Measurements from ENCODE around the gene HM13. TPM values are rescaled to one million over a fixed set of nuclear protein-coding genes. Genes with fewer than 3 reads are reported as not detected.

Gene HM13
- total and polyA plus RNA-seq, 2 of the 13 experiments (the other 11 are each of a cell fraction or from before 2014, with no cell fraction given): 118 to 243 TPM

GRCh38 chr20:31572042-31572700 lies 57.9 kb downstream of the HM13 start (continued):
- no peak for TF ChIP-seq NFATC3 (CRISPR knock-in tag; IDR thresholded peaks at IDR 0.05)
- TF ChIP-seq ZNF12 (CRISPR knock-in tag; IDR thresholded peaks at IDR 0.05): no peak
- TF ChIP-seq SMARCC2 (IDR thresholded peaks at IDR 0.05): no peak
- no peak for TF ChIP-seq CHCHD3 (CRISPR knock-in tag; IDR thresholded peaks at IDR 0.05)
- TF ChIP-seq ZNF607 (CRISPR knock-in tag; IDR thresholded peaks at IDR 0.05; ENCODE audit: borderline replicate concordance): no peak
- TF ChIP-seq HNRNPL (IDR thresholded peaks at IDR 0.05; ENCODE audit: low read depth, low read length): no peak
- no peak for TF ChIP-seq ZMYM2 (CRISPR knock-in tag; IDR thresholded peaks at IDR 0.05)
- TF ChIP-seq, protein P1, sequence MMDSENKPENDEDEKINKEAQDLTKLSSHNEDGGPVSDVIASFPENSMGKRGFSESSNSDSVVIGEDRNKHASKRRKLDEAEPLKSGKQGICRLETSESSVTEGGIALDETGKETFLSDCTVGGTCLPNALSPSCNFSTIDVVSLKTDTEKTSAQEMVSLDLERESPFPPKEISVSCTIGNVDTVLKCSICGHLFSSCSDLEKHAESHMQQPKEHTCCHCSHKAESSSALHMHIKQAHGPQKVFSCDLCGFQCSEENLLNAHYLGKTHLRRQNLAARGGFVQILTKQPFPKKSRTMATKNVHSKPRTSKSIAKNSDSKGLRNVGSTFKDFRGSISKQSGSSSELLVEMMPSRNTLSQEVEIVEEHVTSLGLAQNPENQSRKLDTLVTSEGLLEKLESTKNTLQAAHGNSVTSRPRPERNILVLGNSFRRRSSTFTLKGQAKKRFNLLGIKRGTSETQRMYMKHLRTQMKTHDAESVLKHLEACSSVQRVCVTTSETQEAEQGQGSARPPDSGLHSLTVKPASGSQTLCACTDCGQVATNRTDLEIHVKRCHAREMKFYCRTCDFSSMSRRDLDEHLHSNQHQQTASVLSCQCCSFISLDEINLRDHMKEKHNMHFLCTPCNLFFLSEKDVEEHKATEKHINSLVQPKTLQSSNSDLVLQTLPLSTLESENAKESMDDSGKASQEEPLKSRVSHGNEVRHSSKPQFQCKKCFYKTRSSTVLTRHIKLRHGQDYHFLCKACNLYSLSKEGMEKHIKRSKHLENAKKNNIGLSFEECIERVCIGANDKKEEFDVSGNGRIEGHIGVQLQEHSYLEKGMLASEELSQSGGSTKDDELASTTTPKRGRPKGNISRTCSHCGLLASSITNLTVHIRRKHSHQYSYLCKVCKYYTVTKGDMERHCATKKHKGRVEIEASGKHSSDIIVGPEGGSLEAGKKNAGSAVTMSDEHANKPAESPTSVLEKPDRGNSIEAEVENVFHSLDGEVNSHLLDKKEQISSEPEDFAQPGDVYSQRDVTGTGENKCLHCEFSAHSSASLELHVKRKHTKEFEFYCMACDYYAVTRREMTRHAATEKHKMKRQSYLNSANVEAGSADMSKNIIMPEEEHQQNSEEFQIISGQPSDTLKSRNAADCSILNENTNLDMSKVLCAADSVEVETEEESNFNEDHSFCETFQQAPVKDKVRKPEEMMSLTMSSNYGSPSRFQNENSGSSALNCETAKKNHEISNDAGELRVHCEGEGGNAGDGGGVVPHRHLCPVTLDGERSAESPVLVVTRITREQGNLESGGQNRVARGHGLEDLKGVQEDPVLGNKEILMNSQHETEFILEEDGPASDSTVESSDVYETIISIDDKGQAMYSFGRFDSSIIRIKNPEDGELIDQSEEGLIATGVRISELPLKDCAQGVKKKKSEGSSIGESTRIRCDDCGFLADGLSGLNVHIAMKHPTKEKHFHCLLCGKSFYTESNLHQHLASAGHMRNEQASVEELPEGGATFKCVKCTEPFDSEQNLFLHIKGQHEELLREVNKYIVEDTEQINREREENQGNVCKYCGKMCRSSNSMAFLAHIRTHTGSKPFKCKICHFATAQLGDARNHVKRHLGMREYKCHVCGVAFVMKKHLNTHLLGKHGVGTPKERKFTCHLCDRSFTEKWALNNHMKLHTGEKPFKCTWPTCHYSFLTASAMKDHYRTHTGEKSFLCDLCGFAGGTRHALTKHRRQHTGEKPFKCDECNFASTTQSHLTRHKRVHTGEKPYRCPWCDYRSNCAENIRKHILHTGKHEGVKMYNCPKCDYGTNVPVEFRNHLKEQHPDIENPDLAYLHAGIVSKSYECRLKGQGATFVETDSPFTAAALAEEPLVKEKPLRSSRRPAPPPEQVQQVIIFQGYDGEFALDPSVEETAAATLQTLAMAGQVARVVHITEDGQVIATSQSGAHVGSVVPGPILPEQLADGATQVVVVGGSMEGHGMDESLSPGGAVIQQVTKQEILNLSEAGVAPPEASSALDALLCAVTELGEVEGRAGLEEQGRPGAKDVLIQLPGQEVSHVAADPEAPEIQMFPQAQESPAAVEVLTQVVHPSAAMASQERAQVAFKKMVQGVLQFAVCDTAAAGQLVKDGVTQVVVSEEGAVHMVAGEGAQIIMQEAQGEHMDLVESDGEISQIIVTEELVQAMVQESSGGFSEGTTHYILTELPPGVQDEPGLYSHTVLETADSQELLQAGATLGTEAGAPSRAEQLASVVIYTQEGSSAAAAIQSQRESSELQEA (CRISPR knock-in tag; IDR thresholded peaks at IDR 0.05; ENCODE audit: not compliant biosample characterization): peak; percentile 96
- no peak for TF ChIP-seq CEBPZ (IDR thresholded peaks at IDR 0.05; ENCODE audit: low read length)
- TF ChIP-seq, protein P2, sequence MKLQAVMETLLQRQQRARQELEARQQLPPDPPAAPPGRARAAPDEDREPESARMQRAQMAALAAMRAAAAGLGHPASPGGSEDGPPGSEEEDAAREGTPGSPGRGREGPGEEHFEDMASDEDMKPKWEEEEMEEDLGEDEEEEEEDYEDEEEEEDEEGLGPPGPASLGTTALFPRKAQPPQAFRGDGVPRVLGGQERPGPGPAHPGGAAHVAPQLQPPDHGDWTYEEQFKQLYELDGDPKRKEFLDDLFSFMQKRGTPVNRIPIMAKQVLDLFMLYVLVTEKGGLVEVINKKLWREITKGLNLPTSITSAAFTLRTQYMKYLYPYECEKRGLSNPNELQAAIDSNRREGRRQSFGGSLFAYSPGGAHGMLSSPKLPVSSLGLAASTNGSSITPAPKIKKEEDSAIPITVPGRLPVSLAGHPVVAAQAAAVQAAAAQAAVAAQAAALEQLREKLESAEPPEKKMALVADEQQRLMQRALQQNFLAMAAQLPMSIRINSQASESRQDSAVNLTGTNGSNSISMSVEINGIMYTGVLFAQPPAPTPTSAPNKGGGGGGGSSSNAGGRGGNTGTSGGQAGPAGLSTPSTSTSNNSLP (IDR thresholded peaks at IDR 0.05; ENCODE audit: low read depth, low read length): no peak
- no peak for TF ChIP-seq TRIM22 (IDR thresholded peaks at IDR 0.05)
- no peak for TF ChIP-seq ZNF678 (CRISPR knock-in tag; IDR thresholded peaks at IDR 0.05)
- no peak for TF ChIP-seq SRSF1 (optimal IDR thresholded peaks at IDR 0.05; ENCODE audit: low read depth, low read length)
- TF ChIP-seq ZNF282 (IDR thresholded peaks at IDR 0.05; ENCODE audit: partially characterized antibody): no peak
- no peak for TF ChIP-seq ZNF225 (CRISPR knock-in tag; IDR thresholded peaks at IDR 0.05)

All from HepG2 (cell line).